GM23248 (cell line): Measurements from ENCODE around the gene BACE2. TPM values are rescaled to one million over a fixed set of nuclear protein-coding genes. Genes with fewer than 3 reads are reported as not detected.

Experiments
- DNase-seq: peaks from one replicate; pipeline ENCODE4 v3.0.0-alpha.2; 2015
- H2AFZ ChIP-seq: fragments of 200-600 bp; sonication (generic); 2 replicates; pipeline ENCODE4 v1.6.1; 2016; ENCODE audit warnings: antibody characterized with exemption
- H3F3A ChIP-seq: fragments of 200-600 bp; sonication (generic); 2 replicates; pipeline ENCODE4 v1.6.1; 2016; ENCODE audit warnings: mild to moderate bottlenecking, antibody characterized with exemption, mixed run types; ENCODE audit not compliant: insufficient read depth
- H3K27ac ChIP-seq: fragments of 200-600 bp; sonication (generic); 2 replicates; pipeline ENCODE4 v1.5.1; 2016; ENCODE audit warnings: mild to moderate bottlenecking
- H3K27me3 ChIP-seq: fragments of 200-600 bp; sonication (generic); replicated peaks from 2 replicates; pipeline ENCODE4 v1.6.1; 2016; ENCODE audit warnings: mild to moderate bottlenecking; ENCODE audit not compliant: insufficient read depth
- H3K36me3 ChIP-seq: fragments of 200-600 bp; sonication (generic); 2 replicates; pipeline ENCODE4 v1.6.1; 2016; ENCODE audit warnings: low read depth, mild to moderate bottlenecking
- H3K4me1 ChIP-seq: fragments of 200-600 bp; sonication (generic); 2 replicates; pipeline ENCODE4 v1.6.1; 2016; ENCODE audit warnings: mild to moderate bottlenecking; ENCODE audit not compliant: insufficient read depth
- H3K4me2 ChIP-seq: fragments of 200-600 bp; sonication (generic); one replicate; pipeline ENCODE4 v1.6.1; 2016; ENCODE audit warnings: mild to moderate bottlenecking; ENCODE audit not compliant: unreplicated experiment
- H3K4me3 ChIP-seq: fragments of 200-600 bp; sonication (generic); 2 replicates; pipeline ENCODE4 v1.5.1; 2016; ENCODE audit warnings: mild to moderate bottlenecking
- H3K79me2 ChIP-seq: fragments of 200-600 bp; sonication (generic); 2 replicates; pipeline ENCODE4 v1.6.1; 2016; ENCODE audit warnings: mild to moderate bottlenecking; ENCODE audit not compliant: insufficient read depth
- H3K9ac ChIP-seq: fragments of 200-600 bp; sonication (generic); 2 replicates; pipeline ENCODE4 v1.6.1; 2016; ENCODE audit warnings: mild to moderate bottlenecking
- H3K9me2 ChIP-seq: fragments of 200-600 bp; sonication (generic); 2 replicates; pipeline ENCODE4 v1.6.1; 2016; ENCODE audit warnings: mixed run types, mild to moderate bottlenecking, moderate library complexity; ENCODE audit not compliant: insufficient read depth
- H3K9me3 ChIP-seq: fragments of 200-600 bp; sonication (generic); one replicate; pipeline ENCODE4 v1.6.1; 2017; ENCODE audit warnings: low read depth
- H4K20me1 ChIP-seq: fragments of 200-600 bp; sonication (generic); 2 replicates; pipeline ENCODE4 v1.6.0; 2016; ENCODE audit not compliant: insufficient read depth
- EZH2 ChIP-seq: fragments of 200-600 bp; sonication (generic); IDR thresholded peaks from 2 replicates; pipeline ENCODE4 v1.6.1; 2018; ENCODE audit warnings: antibody characterized with exemption, mild to moderate bottlenecking; ENCODE audit not compliant: insufficient read depth, poor library complexity, severe bottlenecking
- EZH2phosphoT487 ChIP-seq: fragments of 200-600 bp; sonication (generic); IDR thresholded peaks from 2 replicates; pipeline ENCODE4 v1.6.1; 2018; ENCODE audit warnings: antibody characterized with exemption, moderate library complexity, mild to moderate bottlenecking, low read depth; ENCODE audit not compliant: insufficient read depth
- WGBS, 2 experiments: methylation state at CpG; one replicate each; pipeline ENCODE4 v1.1.6; 2015 to 2017; ENCODE audit warnings: low lambda C conversion rate in 2 of 2, low coverage in 1 of 2; ENCODE audit errors: missing lambda C conversion rate in 2 of 2; 5-methylcytosine and 5-hydroxymethylcytosine counted together
- in situ Hi-C: fragments of 300-500 bp; cut with MboI; formaldehyde crosslinking; loops from 2 replicates; pipeline ENCODE4 v1.15.0; 2020
- polyA plus RNA-seq: library from polyadenylated mRNA; unstranded; fragments of >200 nt; fragmentation: Nextera tagmentation; extraction: Ambion mirVana; gene quantifications from 2 replicates; pipeline ENCODE4 v1.2.1, GENCODE V29; 2016
- total RNA-seq: library from RNA; depleted of rRNA; stranded (reverse); fragments of >200 nt; shearing (Covaris generic); gene quantifications from 2 replicates; pipeline ENCODE4 v1.2.3, GENCODE V29; 2014

Gene BACE2
- total and polyA plus RNA-seq, 2 experiments from 2014 or later = 69.5 to 97.8 TPM

- no peaks in the 10 kb centered on the region for H3K9me3 ChIP-seq
- no peak overlapping the region for H3K4me3 ChIP-seq
- 35 to 41% methylated on average over 7 of the region's 7 CpGs for WGBS, 2 experiments
- no peak overlapping the region for H2AFZ ChIP-seq
- TF ChIP-seq EZH2 = no peak
- TF ChIP-seq EZH2phosphoT487 = no peak
- no peak overlapping the region for H3K9ac ChIP-seq
- H3K27me3 ChIP-seq = 0 out of 2 replicates have a peak, but pooled peaks cover 6% of the 10 kb centered on the region
- no peaks in the 10 kb centered on the region for H3K79me2 ChIP-seq
- H4K20me1 ChIP-seq = no peaks in the 10 kb centered on the region
- no peak for DNase-seq
- peaks cover 6% of the 10 kb centered on the region for H3K4me1 ChIP-seq
- H3F3A ChIP-seq = no peaks in the 10 kb centered on the region
- H3K4me2 ChIP-seq = no peak overlapping the region
- in situ Hi-C loops = no loop called here
- no peaks in the 10 kb centered on the region for H3K36me3 ChIP-seq
- H3K9me2 ChIP-seq = no peaks in the 10 kb centered on the region
- H3K27ac ChIP-seq = no peak overlapping the region
Measured at GRCh38 chr21:41135746-41136145, 32.2 kb upstream of the BACE2 start.

- 0 out of 2 replicates have a peak, but pooled peaks cover 6% of the 10 kb centered on the region for H3K27me3 ChIP-seq
- no peak for DNase-seq
- peaks cover 12% of the 10 kb centered on the region for H3K4me1 ChIP-seq
- H3K36me3 ChIP-seq = no peaks in the 10 kb centered on the region
- H3K79me2 ChIP-seq = no peaks in the 10 kb centered on the region
- no peaks in the 10 kb centered on the region for H3K9me3 ChIP-seq
- H4K20me1 ChIP-seq = no peaks in the 10 kb centered on the region
- H3K27ac ChIP-seq = no peak overlapping the region
- H3K4me3 ChIP-seq = no peak overlapping the region
- in situ Hi-C loops = no loop called here
- peaks cover 2% of the 10 kb centered on the region; the same call in 1 of the 2 replicates for H3F3A ChIP-seq
- no peak overlapping the region for H3K4me2 ChIP-seq
- H3K9me2 ChIP-seq = no peaks in the 10 kb centered on the region
- H2AFZ ChIP-seq = no peak overlapping the region
- WGBS, 2 experiments = 30 to 40% methylated on average over 6 of the region's 6 CpGs
- H3K9ac ChIP-seq = no peak overlapping the region
- TF ChIP-seq EZH2phosphoT487 (no peak), EZH2 (no peak)
Measured at GRCh38 chr21:41136286-41136685, 31.7 kb upstream of the BACE2 start.

GRCh38 chr21:41137401-41137800 lies 30.6 kb upstream of the BACE2 start:
- Histone ChIP-seq H3F3A (peaks cover 7% of the 10 kb centered on the region; the same call in 1 of the 2 replicates), H3K36me3 (no peaks in the 10 kb centered on the region), H3K4me2 (no peak overlapping the region), H3K27ac (no peak overlapping the region), H3K4me1 (peaks cover 21% of the 10 kb centered on the region), H3K9ac (no peak overlapping the region), H3K9me2 (no peaks in the 10 kb centered on the region), H3K9me3 (no peaks in the 10 kb centered on the region), H3K27me3 (0 out of 2 replicates have a peak, but pooled peaks cover 6% of the 10 kb centered on the region), H4K20me1 (no peaks in the 10 kb centered on the region), H3K79me2 (no peaks in the 10 kb centered on the region), H3K4me3 (no peak overlapping the region), H2AFZ (no peak overlapping the region)
- DNase-seq = no peak
- no peak for TF ChIP-seq EZH2phosphoT487
- TF ChIP-seq EZH2 = no peak
- in situ Hi-C loops = no loop called here
- WGBS, 2 experiments = 44 to 55% methylated on average over 8 of the region's 8 CpGs

GRCh38 chr21:41137889-41138288 lies 30.1 kb upstream of the BACE2 start:
- 62 to 70% methylated on average over 6 of the region's 6 CpGs for WGBS, 2 experiments
- peaks cover 23% of the 10 kb centered on the region for H3K4me1 ChIP-seq
- H3F3A ChIP-seq = peaks cover 7% of the 10 kb centered on the region; the same call in 1 of the 2 replicates
- H3K4me3 ChIP-seq = no peak overlapping the region
- H3K79me2 ChIP-seq = no peaks in the 10 kb centered on the region
- no peak overlapping the region for H3K4me2 ChIP-seq
- no peaks in the 10 kb centered on the region for H4K20me1 ChIP-seq
- no peak overlapping the region for H3K9ac ChIP-seq
- H3K9me2 ChIP-seq = no peaks in the 10 kb centered on the region
- H2AFZ ChIP-seq = no peak overlapping the region
- H3K36me3 ChIP-seq = no peaks in the 10 kb centered on the region
- H3K27ac ChIP-seq = no peak overlapping the region
- TF ChIP-seq EZH2phosphoT487 (no peak), EZH2 (no peak)
- 0 out of 2 replicates have a peak, but pooled peaks cover 6% of the 10 kb centered on the region for H3K27me3 ChIP-seq
- in situ Hi-C loops = no loop called here
- H3K9me3 ChIP-seq = no peaks in the 10 kb centered on the region
- no peak for DNase-seq
